Omental fat pad (tissue), 4 donors: ENCODE data around the gene GAS2L2. TPM values are rescaled to one million over a fixed set of nuclear protein-coding genes. Genes with fewer than 3 reads are reported as not detected.
"Not testable (repeated sequence)": the region's sequence is repeated elsewhere in the genome, so short reads cannot be mapped to it uniquely, and the experiment has no call there.

Source experiments
- ATAC-seq: fragments of 150-250 bp; one replicate; pipeline ENCODE4 v1.9.1; 2016; ENCODE audit warnings: mild to moderate bottlenecking, moderate library complexity; ENCODE audit not compliant: low FRiP score
- DNase-seq: peaks from one replicate; pipeline ENCODE4 v3.0.0-alpha.2; 2019; ENCODE audit warnings: low spot score
- CTCF ChIP-seq, 3 donors: fragments of 450-650 bp; IDR thresholded peaks; one replicate each; pipeline ENCODE4 v1.5.1; 2016 to 2017; ENCODE audit warnings: antibody characterized with exemption in 3 of 3, mild to moderate bottlenecking in 3 of 3, moderate library complexity in 2 of 3
- total RNA-seq, 4 donors: library from RNA; depleted of rRNA; stranded (reverse); fragments of >200 nt; gene quantifications; one replicate each; pipeline ENCODE4 v1.1.0, GENCODE V29; 2016

GAS2L2 gene
- total RNA-seq, 4 donors from 2014 or later: 0.37 to 0.82 (median 0.48) TPM; not detected in 1

GRCh38 chr17:35713069-35713728 lies 39.8 kb downstream of the GAS2L2 start:
- no peak for TF ChIP-seq CTCF (IDR thresholded peaks at IDR 0.05)
- peak; percentile 31 for DNase-seq
- peak; percentile 70 for ATAC-seq

GRCh38 chr17:35710950-35711349 lies 42.1 kb downstream of the GAS2L2 start:
- ATAC-seq: no peak
- DNase-seq: no peak
- TF ChIP-seq CTCF (IDR thresholded peaks at IDR 0.05): no peak

GRCh38 chr17:35709874-35710273 lies 43.2 kb downstream of the GAS2L2 start:
- TF ChIP-seq CTCF (IDR thresholded peaks at IDR 0.05): no peak
- DNase-seq (no peak), ATAC-seq (no peak)

GRCh38 chr17:35708951-35709350 lies 44.1 kb downstream of the GAS2L2 start:
- no peak for TF ChIP-seq CTCF (IDR thresholded peaks at IDR 0.05)
- DNase-seq (no peak), ATAC-seq (no peak)

- DNase-seq (no peak), ATAC-seq (no peak)
- TF ChIP-seq CTCF (IDR thresholded peaks at IDR 0.05): no peak
Observed at GRCh38 chr17:35708149-35708548, 44.9 kb downstream of the GAS2L2 start.

- no peak for TF ChIP-seq CTCF (IDR thresholded peaks at IDR 0.05)
- DNase-seq (no peak), ATAC-seq (no peak)
Observed at GRCh38 chr17:35705705-35706104, 47.3 kb downstream of the GAS2L2 start.

- TF ChIP-seq CTCF (IDR thresholded peaks at IDR 0.05): no peak
- no peak for ATAC-seq
- DNase-seq: no peak
Observed at GRCh38 chr17:35705230-35705629, 47.8 kb downstream of the GAS2L2 start.

GRCh38 chr17:35703308-35703707 lies 49.7 kb downstream of the GAS2L2 start:
- not testable (repeated sequence) for DNase-seq, ATAC-seq
